DMS 273 treated with DMSO at 0.1 percent for 48 hours (cell line): Measurements from ENCODE around the gene FBXW4.
A peak's percentile ranks its signal among the peaks of the same experiment; 100 is the strongest.

Experiments used
- DNase-seq: peaks from one replicate; lab custom pipeline; 2025; lab: John Stamatoyannopoulos, UW

FBXW4 gene

DNA sequence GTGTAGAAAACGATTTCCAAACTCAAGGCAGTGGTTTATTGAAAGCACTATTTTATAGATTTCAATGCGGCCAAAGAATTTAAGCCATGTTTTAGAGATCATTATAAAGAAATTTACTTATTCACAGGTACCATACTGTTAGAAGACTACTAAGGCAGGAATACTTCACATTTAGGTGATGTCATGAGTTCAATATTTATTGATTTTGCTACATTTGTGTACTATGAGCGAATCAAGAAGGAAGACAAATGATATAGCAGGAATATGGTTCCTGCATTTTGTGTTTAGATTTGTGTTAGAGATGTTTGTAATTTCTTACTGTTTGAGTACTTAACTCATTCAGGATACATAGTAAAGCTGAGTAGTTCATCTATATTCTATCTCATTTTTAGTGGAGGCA lies 1.7 kb upstream of the FBXW4 start:
- DNase-seq, result no peak

GRCh38 chr10:101695404-101695890 lies 477 bp upstream of the FBXW4 start:
- no peak for DNase-seq

GRCh38 chr10:101693978-101694673 lies 844 bp downstream of the FBXW4 start:
- DNase-seq, result no peak

GRCh38 chr10:101693651-101693977 lies 1.4 kb downstream of the FBXW4 start:
- DNase-seq, result peak; percentile 48

- no peak for DNase-seq
Observed at GRCh38 chr10:101691081-101691480, 3.9 kb downstream of the FBXW4 start.

DNA sequence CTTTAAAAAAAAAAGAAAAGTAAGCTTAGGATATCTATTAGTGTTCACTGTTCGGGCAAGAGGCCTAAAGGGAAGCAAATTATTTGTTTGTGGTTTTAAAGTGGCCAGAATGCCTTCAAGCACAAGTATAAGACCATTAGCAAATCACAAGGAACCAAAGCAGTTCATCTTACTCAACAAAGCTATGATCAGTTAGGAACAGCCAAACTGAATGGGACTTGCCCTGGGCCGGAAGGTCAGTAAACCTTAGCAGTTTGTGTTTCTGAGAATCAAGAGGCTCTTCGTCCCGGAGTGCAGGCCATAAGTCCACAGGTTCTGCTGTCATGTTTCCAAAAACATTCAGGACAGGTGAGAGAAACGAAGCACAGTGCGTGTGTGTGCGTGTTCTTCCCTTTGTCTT lies 4.5 kb downstream of the FBXW4 start:
- DNase-seq, result no peak

- DNase-seq, result peak; percentile 26
Observed at GRCh38 chr10:101687071-101687658, 7.8 kb downstream of the FBXW4 start.

- DNase-seq, result no peak
Observed at GRCh38 chr10:101686133-101686925, 8.6 kb downstream of the FBXW4 start.

DNA sequence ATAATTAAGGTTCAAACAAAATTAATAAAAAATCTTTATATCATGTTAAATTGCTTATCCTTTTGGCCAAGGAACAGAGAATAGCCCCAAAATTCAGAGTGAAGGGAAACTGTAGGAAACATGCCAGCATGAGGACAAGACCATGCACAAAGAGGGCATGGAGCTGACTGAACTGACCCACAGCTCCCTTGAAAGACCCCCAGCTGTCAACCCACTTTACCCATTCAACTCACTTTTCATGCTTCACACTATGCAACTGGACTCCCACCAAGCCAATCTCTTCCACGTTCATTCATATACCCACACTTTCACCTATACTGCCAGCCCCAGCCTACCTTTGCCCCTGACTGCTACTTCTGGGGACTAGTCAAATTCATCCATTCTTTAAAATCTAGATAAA lies 10.2 kb downstream of the FBXW4 start:
- DNase-seq, result no peak

DNA sequence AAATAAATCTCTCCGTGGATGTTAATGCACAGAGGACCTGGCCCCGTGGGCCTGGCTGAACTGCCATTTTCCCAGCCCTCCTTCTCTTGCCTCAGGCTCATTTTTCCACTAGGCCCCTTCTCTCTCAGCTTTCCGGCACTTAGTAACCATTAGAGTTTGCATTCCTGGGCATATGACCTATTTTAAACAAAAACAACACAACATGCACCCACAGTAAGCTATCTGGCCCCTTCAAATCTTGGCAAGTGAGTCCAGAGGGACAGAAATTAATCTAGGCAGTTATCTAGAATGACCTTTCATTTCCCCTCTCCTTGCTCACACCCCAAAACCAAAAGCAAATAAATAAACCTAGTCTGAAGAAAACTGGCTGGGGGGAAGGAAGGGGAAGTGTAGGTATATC lies 11.7 kb downstream of the FBXW4 start:
- no peak for DNase-seq

DNA sequence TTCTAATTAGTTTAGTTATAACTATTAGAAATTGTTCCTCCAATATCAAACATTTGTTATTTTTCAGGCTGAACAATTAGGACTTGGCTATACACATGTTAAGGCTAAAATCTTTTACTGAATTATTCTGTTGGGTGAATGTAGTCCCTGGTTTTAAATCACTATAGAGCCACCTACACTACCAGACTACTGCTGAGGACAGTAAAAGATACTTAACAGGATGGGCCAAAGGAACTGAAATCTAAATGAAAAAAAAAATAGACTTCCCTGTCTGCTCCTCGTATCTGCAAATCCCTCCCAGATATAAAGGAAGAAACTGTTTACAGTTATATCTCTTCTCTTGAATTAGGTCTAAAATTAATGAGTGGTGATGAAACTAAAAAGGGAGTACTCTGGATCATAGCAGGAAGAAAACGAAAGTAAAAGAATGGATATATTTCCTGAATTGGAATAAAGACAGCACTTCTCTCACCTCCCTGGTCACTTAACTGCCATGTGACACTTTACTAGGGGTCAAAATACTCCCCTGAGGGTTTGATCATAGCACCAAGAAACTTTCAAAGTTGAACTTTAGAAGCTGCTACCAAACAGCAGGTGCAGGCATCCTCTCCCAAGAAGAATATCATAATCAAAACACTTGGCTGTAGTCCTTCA lies 12.7 kb downstream of the FBXW4 start:
- DNase-seq, result no peak

DNA sequence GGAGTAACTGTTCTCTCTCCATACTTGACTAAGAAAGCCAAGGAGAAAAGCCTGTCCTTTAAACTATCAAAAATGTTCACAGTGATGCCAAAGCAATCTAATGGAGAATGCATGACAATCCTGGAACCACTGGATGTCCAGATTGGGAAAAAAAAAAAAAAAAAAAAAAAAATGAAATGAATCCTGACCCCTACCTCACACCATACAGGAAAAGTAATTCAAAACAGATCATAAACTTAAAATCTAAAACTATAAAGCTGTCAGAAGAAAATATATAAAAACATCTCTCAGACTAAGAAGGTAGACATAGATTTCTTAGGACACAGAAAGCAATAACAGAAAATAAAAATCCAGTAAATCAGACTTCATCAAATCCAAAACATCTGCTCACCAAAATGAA lies 18.4 kb downstream of the FBXW4 start:
- no peak for DNase-seq

- no peak for DNase-seq
Observed at GRCh38 chr10:101675115-101675514, 19.9 kb downstream of the FBXW4 start.

GRCh38 chr10:101672536-101672935 lies 22.4 kb downstream of the FBXW4 start:
- no peak for DNase-seq

GRCh38 chr10:101671453-101671852 lies 23.5 kb downstream of the FBXW4 start:
- DNase-seq, result no peak

DNA sequence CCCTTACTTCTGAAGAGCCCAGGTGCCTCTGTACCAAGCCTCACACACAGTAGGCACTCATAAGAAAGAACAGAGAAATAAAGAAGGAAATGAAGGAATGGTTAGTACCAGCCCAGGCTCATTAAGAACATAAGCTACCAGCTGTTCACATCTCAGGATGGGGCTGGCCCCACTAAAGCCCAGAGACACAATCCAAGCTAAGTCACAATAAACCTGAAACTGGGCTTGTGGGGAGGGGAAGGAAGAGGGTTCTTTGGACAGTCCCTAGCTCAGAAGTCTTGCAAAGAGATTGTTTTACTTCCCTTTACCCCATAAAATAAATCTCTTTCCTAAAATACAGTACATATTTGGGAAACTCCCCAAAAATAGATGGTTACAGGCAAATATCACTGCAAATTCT lies 24.3 kb downstream of the FBXW4 start:
- no peak for DNase-seq

DNA sequence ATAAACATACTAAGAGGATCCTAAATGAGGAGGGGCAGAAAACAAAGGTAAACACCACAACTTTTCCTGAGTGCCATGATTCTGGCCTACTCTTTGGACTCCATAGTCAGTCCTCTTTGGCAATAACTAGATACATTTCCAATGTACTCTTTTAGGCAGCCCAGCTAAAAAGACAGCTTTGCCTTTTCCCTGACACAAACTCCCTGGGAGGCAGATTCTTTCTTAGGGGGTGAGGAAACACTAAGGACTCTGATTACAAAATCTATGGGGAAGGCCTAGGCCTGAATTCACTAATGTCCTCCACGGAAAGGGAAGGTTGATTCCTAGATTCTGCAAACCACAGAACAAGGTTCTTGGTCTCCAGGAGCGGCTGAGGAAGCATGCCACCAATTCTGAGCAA lies 25.8 kb downstream of the FBXW4 start:
- DNase-seq, result no peak

GRCh38 chr10:101668566-101668965 lies 26.4 kb downstream of the FBXW4 start:
- DNase-seq, result no peak

DNA sequence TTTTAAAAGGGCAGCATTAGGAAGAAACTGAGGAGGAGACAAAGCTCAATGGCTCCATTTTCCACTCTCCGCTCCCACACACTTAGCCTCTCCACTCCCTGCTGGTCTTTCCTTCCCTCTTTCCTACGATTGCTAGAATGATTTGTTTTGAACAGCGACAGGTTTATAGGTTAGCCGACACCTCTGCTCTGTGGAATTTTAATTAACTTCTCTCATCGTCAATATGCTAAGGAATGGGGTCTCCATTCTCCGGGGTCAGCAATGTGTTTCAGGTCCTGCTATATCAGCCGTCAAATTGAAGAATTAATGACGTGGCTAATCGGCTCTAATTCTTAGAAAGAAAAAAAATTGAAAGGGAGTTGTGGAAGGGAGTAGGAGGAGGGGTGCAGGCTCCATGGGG lies 28.9 kb downstream of the FBXW4 start:
- no peak for DNase-seq

GRCh38 chr10:101663097-101663496 lies 31.9 kb downstream of the FBXW4 start:
- no peak for DNase-seq

- no peak for DNase-seq
Observed at GRCh38 chr10:101660256-101660655, 34.7 kb downstream of the FBXW4 start.

DNA sequence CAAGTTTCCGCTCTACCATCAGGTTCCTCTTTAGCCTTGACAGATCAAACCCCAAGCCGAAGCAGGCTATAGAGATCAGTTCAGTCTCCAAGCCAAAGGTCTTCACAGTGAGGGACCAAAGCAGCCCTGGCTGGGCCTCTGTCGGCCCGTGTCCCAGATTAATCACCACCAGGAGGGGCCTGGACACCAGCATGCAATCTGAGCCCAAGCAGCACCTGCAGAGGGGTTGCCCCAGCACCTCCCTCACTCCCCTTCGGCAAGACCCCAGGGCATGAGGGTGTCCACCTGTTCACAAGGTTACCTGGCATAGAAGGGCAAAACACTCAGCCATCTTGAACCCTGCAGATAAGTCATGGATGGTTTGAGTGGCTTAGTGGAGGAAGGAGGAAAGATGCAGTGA lies 36.0 kb downstream of the FBXW4 start:
- no peak for DNase-seq

DNA sequence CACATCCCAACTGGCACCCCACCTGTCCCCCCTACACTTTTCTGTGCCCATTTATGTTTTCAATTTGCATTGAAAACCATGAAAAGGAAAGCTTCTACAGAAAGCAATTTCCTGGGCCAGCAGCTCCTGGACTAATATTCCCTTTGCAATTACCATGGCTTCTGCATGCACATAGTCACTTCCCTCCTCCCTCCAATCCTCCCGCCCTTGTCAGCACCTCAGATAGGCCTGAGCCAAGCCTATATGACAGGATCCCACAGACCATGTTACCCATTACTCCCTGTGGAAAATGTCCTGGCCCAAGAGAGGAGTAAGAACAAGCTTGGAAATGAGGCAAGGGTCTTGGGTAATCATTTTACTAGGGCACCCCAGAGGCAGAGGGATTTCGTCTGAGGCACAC lies 38.1 kb downstream of the FBXW4 start:
- no peak for DNase-seq
